ENCODE results near the gene MMP19.
A peak's percentile ranks its signal among the peaks of the same experiment; 100 is the strongest.

The MMP19 gene

DNA sequence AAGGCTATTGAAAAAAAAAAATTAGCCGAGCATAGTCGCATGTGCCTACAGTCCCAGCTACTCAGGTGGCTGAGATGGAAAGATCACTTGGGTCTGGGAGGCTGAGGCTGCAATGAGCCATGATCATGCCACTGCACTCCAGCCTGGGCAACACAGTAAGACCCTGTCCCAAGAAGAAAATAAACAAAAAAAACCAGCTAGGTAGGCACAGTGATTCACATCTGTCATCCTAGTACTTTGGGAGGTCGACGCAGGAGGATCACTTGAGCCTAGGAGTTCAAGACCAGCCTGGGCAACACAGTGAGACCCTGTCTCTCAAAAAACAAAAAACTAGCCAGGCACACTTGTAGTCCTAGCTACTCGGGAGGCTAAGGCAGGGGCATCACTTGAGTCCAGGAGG lies 33.5 kb downstream of the MMP19 start:
- DNase-seq, result no peak

DNA sequence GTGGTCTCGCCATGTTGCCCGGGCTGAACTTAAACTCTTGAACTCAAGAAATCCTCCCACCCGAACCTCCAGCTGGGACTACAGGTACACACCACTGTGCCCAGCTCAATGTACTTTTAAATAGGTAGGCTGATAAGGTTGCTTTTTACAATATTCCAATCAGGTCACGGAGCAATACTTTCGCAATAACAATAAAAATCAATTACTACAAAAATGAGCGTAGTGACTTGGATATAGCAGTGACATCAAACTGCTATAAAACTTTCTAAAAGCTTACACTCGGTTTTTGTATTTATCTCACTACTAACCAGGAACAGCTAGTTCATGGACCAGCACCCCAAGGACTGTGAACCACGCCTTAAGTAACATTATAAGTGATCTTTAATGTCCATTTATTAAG lies 35.8 kb downstream of the MMP19 start:
- no peak for DNase-seq

DNA sequence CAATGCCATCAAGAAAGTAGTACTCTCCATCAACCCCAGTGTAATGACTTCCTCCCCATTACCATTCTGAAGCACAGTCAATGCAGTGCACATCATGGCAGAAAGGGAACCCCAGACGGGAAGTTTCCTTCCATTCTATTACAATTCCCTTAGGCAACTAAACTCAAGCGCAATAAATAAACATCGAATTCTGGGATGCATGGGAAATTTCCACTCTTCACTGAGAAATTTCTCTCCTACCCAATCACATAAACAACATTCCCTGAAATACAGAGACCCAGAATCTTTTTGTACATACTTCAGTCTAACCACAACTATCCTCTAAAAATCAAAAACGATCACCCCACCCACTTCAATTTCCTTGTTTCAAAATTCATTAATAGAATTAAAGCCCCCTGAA lies 45.2 kb downstream of the MMP19 start:
- no peak for DNase-seq

DNA sequence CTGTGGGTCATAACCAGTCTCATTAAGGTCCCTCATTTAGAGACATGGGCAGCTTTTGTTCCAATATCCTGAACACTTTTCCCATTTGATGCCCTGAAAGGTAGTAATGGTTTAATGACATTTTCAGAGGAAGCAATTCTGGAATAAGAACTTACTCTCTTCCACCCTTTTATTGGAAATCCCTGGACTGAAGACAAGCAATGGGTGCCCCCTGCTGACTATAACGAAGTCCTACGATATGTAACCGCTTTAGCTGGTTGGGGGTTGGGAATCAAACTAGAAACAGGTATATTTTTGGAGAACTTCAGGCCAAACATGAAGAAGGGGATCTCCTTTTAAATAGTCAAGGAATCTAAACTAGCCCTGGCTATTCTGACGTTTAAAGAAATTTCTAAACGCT lies 45.7 kb downstream of the MMP19 start:
- peak in 1 of 2 experiments; percentile 27 for DNase-seq

DNA sequence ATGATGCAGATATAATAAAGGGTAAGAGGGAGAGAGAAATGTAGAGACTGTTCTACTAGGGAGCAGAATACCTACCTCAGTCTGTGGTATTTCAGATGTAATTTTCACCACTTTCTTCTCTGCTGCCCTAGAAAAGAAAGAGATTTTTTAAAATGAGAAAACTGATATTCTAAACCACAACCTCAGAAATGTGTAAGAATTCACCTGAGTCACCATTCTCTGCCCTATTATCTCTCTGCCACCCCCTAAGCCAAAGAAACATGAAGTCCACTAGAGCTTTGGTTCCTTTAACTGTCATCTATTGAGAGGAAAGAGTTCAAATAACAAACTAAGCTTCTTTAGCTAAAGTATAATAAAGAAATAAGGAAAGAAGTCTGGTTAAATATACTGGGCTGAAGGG lies 46.8 kb downstream of the MMP19 start:
- no peak for DNase-seq

DNA sequence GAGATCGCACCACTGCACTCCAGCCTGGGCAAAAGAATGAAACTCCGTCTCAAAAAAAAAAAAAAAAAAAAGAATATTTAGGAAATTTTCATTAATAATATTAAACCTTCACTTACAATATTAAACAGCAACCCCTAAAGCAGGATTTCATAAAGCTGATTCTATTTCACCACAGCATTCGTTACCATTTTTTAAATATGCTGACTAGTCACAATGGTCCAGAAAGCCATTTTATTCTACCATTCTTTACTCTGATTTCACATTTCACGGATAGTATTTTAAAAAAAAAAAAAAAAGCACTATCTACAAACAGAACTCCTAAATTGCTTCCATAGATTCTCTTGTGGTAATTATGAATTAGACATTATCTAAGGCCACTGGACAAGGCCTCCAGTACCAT lies 52.8 kb downstream of the MMP19 start:
- no peak for DNase-seq

DNA sequence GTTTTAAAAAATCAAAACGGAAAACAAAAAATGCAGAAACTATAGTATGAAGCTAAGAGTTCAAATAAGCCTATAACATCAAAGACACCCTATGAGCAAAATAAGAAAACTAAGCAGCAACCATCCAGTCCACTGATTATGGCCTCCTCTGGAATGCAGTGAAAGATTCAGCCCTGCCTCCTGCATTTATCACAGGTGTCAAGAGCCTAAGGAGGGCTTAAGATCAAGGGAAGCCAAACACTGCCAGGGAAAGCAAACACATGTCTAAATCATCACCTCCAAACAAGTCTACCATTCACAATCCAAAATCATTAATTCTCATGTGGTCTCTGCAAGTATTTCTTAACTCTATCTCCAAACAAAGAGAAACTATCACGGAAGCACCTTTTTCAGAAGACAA lies 53.6 kb downstream of the MMP19 start:
- no peak for DNase-seq

DNA sequence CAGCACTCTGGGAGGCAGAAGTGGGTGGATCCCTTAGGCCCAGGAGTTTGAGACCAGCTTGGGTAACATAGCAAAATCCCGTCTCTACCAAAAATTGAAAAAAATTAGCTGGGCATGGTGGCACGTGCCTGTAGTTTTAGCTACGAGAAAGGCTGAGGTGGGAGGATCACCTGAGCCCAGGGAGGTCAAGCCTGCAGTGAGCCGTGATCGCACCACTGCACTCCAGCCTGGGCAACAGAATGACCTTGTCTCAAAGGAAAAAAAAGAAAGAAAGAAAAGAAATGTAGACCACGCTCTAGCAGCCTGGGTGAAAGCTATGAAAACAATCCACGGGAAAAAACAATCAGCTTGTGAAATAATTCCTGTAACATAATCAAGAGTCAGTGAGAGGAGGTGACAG lies 54.2 kb downstream of the MMP19 start:
- DNase-seq, result no peak

Measured in SW 1271 (cell line).